HG03280 (cell line): Measurements from ENCODE around the gene RPL29.

Experiments used
- ATAC-seq: cut with Tn5 transposase; IDR thresholded peaks from one replicate; pipeline ENCODE4 v1.9.1; 2021; ENCODE audit warnings: mild to moderate bottlenecking, moderate library complexity; ENCODE audit not compliant: unreplicated experiment

The RPL29 gene

GRCh38 chr3:51948016-51948580, 47.6 kb downstream of the RPL29 start:
- ATAC-seq: no peak

- no peak for ATAC-seq
These were observed 48.3 kb downstream of the RPL29 start for GRCh38 chr3:51947215-51947900.

DNA sequence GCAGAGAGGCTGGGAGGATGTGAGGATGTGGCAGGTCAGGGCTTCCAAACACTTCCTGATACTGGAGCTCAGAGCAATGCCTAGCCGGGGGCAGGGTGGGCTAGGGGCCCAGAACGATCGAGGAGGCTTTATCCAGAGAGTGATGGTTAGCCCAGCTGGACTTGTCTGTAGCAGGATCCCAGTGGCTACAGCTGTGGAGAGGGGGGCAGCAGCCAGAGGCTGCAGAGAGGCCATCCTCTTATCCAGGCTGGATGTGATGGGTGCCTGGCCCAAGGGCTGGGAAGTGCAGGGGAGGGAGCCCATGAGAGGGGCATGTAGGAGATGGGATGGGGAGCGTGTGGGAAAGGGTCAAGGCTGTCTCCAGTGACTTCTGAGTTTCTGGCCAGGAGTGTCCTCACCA, 48.9 kb downstream of the RPL29 start:
- no peak for ATAC-seq

DNA sequence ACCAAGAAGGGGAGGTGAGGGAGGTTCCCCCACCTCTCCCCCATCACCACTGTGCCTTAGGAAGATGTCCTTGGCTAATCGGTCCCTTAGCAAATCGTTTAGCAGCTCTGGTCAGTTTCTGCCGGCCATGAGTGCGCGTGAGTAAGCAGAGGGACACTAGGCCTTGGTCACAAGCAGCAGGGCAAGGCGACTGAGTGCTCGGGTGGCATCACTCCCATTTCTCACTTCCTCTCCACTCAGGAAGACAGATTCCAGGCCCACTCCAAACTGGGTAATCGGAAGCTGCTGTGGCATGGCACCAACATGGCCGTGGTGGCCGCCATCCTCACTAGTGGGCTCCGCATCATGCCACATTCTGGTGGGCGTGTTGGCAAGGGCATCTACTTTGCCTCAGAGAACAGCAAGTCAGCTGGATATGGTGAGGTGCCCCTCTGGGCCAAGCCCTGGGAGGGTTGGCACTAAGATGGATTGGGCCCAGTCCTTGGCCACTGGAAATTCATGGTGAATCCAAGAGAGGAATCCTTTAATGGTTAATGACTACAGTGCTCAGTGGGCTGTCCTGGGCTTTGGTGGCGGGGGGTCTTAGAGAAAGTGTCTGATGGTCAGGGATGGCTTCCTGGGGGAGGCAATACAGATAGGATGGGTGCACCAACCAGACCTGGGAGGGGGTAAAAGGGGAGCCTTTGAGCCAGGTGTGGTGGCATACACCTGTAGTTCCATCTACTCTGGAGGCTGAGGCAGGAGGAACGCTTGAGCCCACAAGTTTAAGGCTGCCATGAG, 49.6 kb downstream of the RPL29 start:
- ATAC-seq: no peak

- ATAC-seq: no peak
These were observed 50.5 kb downstream of the RPL29 start for GRCh38 chr3:51945031-51945840.

- ATAC-seq: no peak
These were observed 51.2 kb downstream of the RPL29 start for GRCh38 chr3:51944451-51945021.
